HG03460 (cell line): ENCODE measurements around the gene TBC1D10A.

Experiments used
- ATAC-seq: cut with Tn5 transposase; IDR thresholded peaks from one replicate; pipeline ENCODE4 v1.9.1; 2021; ENCODE audit not compliant: unreplicated experiment

TBC1D10A gene

DNA sequence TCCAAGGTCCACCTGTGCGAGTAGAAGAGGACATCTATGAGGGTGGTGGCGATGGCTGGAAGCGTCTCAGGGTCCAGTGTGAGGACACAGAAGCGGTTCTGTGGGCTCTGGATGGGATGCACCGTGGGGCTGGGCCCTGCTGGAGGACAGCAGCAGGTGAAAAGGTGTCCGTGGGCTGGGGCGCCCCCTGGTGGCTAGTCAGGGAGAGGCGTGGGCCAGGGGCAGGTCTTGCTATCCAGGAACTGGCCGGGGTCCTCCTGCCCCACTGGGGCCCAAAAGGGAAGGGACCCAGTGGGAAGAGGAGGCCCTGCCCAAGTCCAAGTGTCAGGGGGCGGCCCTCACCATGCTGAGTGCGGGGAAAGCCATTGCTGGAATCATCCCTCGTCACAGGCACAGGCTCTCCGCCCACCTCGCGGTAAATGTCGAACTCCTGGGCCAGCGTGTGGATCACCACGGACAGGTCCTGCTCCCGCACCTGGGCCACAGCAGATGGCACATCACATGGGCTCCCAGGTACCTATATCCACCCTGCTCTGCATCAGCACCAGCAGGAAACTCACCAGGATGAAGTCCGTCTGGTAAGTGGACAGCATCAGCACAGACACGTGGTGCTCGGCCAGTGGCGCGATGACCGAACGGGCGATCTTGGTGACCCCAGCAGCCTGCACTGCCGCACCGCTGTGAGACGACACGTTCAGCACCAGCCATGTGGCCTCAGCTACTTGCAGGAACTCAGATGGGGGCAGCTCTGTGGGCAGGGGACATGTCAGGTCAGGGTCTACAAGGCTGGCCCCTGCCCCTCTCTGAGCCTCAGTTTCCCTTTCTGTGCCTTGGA, 39.7 kb downstream of the TBC1D10A start:
- ATAC-seq: no peak

- ATAC-seq: no peak
Measured at GRCh38 chr22:30286331-30286730, 40.4 kb downstream of the TBC1D10A start.

DNA sequence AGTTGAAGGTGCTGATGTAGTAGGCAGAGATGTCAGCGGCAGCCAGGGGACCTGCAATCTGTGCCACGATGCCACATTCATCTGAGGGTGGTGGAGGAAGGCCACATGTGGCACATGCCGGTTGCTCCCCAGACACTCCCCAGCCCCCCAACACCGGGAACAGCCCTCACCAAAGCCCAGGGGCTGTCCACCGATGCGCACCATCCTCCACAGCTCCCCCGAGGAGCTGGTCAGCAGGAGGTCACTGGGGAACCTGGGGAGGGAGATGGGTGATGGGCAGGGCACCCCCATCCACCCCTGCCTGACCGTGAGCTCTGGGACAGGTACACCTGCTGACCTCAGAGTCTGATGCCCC, 40.9 kb downstream of the TBC1D10A start:
- no peak for ATAC-seq

DNA sequence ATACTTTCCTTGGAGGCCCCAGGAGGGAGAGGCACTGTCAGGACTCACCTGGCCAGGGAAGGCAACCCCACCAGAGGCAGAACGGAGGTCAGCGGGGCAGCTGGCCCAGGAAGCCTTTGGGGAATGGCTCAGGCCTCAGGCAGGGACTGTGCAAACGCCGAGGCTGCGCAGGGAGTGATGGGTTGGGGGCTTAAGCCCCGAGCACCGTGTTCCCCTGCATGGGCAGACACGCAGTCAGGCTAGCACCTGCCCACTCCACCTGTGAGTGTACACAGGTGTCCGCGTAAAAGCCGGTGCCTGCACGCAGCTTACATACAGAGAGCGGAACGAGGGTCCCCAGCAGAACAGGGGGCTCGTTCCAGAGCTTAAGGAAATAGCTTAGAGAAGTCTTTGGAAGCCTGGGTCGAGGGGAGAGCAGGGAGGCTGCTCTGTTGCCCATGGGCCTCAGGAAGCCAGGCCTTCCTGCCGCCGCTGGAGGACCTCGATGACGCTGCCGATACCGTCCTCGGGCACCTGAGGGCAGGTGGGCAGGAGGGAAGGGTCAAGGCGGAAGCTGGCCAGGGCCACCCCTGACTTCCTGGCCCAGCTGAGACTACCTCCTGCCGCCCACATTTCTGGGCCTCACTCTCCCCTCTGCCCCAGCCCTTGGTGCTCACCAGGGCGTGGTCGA, 41.4 kb downstream of the TBC1D10A start:
- ATAC-seq: no peak

DNA sequence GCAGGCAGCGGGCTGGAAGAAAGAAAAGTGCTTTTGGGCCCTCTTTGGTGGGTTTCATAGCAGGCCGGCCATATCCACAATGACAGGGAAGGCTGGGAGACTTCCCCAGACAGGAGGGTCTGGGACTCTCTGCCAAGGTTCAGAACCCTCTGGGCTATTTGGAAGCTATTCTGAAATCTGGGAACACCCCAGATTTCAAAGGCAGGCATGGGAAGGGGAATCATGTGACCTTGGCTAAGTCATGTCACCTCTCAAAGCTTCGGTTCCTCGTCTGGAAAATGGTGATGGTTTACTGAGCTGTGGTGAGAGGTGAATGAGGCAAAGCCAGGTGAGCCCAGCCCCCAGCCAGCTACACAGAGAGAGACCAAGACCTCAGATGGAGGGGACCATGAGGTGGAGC, 42.1 kb downstream of the TBC1D10A start:
- ATAC-seq: no peak

DNA sequence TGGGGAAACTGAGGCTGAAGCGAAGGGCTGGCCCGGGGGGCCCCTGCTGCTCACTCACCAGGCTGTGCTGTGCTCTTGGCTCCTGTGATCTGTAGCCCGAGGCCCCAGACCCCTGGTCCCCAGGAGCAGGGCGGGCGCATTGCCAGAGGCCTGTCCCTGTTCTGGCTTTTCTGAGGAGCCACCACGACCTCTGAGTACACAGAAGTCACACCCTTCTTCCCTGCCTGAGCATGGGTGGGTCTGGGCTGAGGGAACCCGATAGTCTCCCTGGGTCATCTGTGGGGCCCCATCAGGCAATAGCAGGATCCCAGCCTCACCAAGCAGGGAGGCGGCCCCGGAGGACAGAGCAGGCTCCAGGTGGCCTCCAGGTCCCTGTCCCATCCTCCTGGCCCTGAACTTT, 42.6 kb downstream of the TBC1D10A start:
- no peak for ATAC-seq

DNA sequence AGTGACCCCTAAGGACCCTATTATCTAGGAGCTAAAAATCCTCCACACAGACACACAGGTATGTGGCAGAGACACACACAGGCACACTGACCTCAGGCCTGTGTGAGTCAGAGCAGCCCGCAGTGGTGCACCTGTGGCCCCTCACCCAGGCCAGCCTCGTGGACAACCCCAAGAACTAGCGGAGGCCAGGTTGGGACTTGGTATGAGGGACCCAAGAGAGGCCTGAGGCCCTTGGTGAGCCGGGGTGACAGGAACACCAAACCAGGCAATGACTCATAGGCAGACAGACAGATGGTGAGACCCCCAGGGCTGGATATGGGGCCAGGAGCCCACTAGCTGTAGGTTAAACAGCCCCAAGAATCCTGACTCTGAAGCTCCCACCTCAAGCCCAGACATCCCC, 43.4 kb downstream of the TBC1D10A start:
- no peak for ATAC-seq

- ATAC-seq: no peak
Measured at GRCh38 chr22:30282616-30283046, 44.1 kb downstream of the TBC1D10A start.

GRCh38 chr22:30280505-30280904, 46.2 kb downstream of the TBC1D10A start:
- no peak for ATAC-seq

DNA sequence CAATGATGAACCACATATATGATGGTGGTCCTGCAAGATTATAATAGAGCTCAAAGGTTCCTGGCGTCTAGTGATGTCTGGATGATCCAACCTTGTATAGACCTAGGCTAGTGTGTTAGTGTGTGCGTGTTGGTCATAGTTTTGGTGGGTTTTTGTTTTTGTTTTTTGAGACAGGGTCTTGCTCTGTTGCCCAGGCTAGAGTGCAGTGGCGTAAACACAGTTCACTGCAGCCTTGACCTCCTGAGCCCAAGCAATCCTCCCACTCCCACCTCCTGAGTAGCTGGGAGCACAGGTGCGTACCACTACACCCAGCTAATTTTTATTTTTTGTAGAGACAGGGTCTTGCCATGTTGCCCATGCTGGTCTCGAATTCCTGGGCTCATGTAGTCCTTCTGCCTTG, 46.8 kb downstream of the TBC1D10A start:
- no peak for ATAC-seq

DNA sequence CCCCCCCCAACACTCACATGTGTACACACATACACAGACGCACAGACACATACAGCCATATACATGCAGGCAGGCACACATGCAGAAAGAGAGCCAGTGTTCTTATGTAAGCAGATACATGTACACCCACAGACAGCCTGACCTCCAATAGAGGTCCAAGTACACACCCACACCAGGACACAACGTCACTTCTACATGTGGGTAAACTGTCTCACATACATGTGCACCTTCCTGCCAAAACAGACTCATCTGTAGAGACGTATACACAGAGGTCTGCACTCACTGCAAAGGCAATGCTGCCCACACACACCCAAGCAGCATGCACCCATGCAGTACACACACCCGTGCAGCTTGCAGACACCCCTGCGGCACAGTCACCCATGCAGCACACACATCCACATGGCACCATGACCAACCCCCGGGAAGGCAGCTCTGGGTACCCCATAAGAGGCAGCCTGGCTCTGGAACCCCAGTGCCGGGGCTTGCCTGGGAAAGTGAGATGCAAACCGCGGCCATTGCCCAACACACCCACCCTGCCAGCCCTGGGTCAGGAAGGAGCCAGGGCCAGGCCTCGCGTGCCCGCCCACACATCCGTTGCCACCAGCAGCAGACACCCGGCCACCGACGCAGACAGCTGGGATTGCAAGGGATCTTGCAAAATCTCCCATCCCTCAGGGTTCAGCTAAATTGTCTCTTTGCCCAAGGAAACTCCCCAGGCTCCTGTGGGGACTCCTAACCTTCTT, 47.5 kb downstream of the TBC1D10A start:
- no peak for ATAC-seq

DNA sequence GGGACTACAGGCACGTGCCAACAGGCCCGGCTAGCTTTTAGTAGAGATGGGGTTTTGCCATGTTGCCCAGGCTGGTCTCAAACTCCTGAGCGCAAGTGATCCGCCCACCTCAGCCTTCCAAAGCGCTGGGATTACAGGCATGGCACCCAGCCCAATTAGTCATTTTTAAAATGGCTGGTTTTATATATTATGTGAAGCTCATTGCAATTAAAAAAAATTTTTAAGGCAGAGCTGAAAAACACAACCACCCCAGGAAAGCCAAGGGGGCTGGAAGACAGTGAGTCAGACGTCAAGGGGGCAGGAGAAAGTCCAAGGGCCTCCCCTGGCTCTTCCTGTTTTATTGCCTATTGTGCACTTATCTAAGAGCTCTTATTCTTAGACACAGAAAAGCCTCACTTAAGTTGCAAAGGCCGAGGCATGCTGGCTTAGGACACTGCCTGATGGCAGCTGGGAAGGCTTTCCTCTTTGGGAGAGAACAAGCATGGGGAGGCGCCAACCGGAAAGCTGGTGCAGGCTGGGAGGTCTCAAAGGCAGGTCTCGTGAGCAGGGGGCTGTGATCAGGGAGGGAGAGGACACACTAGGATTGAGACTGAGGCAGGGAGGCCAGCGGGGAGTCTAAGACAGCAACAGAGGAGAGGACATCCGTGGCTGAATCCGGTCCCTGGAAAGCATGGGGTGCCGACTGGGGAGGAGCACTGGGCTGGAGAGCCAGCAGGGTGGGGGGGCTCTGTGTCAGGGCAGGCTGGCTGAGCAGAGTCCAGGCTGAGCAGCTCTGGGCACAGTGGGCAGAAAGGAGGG, 49.0 kb downstream of the TBC1D10A start:
- no peak for ATAC-seq

DNA sequence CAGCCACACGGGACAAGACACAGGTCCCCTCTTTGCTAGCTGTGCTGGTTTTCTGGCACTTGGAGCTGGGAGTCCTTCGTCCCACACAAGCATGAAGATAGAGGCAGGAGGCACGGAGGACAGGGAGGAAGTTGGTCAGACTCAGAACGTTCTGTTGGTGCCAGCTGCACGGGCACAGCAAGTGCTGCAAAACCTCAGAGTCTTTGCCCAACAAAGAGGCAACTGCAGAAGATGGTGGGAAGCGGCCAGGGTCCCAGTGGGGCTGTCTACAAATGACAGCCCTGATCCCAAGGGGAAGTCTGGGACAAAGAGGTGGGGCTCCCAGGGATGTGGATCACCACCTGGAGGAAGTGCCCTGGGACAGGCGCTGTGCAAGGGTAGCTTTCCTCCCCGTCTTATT, 50.7 kb downstream of the TBC1D10A start:
- no peak for ATAC-seq

- no peak for ATAC-seq
Measured at GRCh38 chr22:30275625-30276024, 51.1 kb downstream of the TBC1D10A start.

DNA sequence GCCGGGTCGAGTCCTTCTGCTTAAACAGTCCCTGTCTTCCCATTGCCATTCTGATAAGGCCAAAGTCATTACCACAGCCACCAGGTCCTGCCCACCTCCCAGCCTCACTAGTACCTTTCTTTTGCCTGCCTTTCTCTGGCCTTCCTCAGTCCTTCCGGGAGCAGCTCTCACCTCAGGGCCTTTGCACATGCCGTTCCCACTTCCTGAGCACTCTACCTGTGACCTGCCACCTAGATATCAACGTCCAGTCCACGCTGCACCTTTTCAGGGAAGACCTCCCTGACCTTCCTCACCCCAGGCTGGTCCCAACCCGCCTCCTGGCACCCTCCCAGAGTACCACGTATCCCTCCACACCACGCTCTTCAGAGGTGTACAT, 52.3 kb downstream of the TBC1D10A start:
- no peak for ATAC-seq

DNA sequence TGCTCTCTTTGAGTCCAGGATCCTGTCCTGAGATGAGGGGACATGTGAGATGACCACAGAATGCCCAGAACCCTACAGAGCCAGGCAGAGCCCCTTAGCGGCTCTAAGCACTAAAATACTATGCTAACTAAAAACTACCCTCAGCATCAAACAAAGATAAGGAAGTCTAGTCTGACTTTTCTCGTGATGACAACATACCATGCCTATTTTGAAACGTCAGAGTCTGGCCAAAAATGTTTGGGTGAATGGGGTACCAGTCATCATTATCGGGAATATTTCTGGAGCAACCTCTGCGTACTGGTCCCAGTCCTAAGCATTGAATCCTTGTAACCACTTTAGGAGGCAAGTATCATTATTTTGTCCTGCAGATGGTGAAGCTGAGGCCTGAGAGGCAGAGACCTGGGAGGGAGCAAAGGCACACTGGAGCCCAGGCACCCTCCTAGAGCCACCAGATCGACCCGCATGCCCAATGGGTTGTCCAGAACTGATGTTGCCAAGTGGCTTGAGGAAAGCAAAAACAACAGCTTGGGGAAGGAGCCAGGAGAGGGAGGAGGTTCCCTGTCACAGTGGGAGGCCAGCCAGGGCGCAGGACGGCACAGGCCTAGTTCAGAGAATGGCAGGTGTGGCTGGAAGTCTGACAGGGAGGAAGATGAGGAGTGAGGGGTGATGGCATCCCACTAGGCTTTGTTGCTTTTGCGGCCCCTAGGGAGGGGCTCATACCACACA, 52.9 kb downstream of the TBC1D10A start:
- ATAC-seq: no peak

DNA sequence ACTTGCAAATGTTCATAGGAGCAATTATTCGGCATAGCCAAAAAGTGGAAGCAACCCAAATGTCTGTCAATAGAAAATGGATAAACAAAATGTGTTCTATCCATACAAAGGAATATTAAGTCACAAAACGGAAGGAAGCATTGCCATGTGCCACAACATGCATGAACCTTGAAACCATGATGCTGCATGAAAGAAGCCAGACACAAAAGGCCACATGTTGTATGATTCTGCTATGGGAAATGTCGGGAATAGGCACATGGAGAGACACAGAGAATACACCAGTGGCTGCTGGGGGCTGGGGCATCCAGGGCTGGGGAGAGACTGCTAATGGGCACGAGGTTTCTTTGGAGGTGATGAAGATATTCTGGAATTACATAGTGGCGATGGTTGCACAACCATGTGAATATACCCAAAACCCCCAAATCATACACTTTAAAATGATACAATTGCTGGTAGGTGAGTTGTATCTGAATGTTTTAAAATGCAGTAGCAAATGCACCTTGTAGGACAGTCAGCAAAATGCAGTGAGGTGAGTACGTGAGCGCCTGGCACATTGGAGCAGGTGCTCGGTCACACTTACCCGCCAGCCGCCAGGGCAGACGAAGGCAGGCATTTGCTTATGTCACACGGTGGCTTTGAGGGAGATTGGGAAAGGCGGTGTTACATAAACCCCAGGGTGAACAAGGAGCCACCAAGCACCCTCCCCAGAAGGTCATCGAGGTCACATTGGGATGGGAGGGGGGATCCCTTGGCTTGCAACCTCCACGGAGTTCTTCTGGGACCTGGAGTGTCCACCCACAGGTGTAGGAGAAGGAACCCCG, 53.8 kb downstream of the TBC1D10A start:
- ATAC-seq: no peak

GRCh38 chr22:30270832-30271231, 55.9 kb downstream of the TBC1D10A start:
- no peak for ATAC-seq

DNA sequence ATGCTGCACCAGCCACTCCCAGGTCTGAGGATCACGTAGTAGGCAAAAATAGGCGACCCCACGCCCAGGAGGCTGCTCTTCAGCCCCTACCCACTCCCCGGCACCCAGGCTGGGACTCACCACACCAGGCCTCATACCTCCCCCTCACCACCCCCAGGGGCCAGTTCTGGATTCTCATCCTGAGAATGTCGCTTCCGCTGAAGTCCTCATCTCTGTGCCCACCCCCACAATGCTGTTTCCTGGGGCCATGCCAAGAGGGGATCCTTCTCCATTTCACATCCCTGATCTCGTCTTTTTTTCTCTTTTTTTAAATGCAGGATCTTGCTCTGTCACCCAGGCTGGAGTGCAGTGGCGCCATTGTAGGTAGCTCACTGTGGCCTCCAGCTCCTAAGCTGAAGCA, 58.4 kb downstream of the TBC1D10A start:
- no peak for ATAC-seq
